Hepatocyte (in vitro differentiated cells): ENCODE measurements around the gene LMAN2. TPM values are rescaled to one million over a fixed set of nuclear protein-coding genes. Genes with fewer than 3 reads are reported as not detected.
A peak's percentile ranks its signal among the peaks of the same experiment; 100 is the strongest.

Experiments
- DNase-seq: peaks from one replicate; pipeline ENCODE4 v3.0.0-alpha.2; 2016; ENCODE audit warnings: low spot score
- H2AFZ ChIP-seq: fragments of 200-600 bp; sonication (generic); 2 replicates; pipeline ENCODE4 v1.6.0; 2016; ENCODE audit warnings: antibody characterized with exemption, mild to moderate bottlenecking
- H3K27ac ChIP-seq: fragments of 200-600 bp; sonication (generic); 2 replicates; pipeline ENCODE4 v1.5.1; 2016; ENCODE audit warnings: mild to moderate bottlenecking
- H3K27me3 ChIP-seq: fragments of 200-600 bp; sonication (generic); 2 replicates; pipeline ENCODE4 v1.6.1; 2016
- H3K36me3 ChIP-seq: fragments of 200-600 bp; sonication (generic); replicated peaks from 2 replicates; pipeline ENCODE4 v1.5.1; 2016; ENCODE audit warnings: low read depth; ENCODE audit not compliant: insufficient read depth
- H3K4me1 ChIP-seq: fragments of 200-600 bp; sonication (generic); 2 replicates; pipeline ENCODE4 v1.5.1; 2016; ENCODE audit warnings: mild to moderate bottlenecking, moderate library complexity; ENCODE audit not compliant: insufficient read depth
- H3K4me2 ChIP-seq: fragments of 200-600 bp; sonication (generic); 2 replicates; pipeline ENCODE4 v1.6.0; 2016
- H3K4me3 ChIP-seq: fragments of 200-600 bp; sonication (generic); 2 replicates; pipeline ENCODE4 v1.5.1; 2016; ENCODE audit warnings: mild to moderate bottlenecking
- H3K79me2 ChIP-seq: fragments of 200-600 bp; sonication (generic); 2 replicates; pipeline ENCODE4 v1.6.0; 2017; ENCODE audit warnings: mild to moderate bottlenecking
- H3K9me2 ChIP-seq: fragments of 200-600 bp; sonication (generic); replicated peaks from 2 replicates; pipeline ENCODE4 v1.6.0; 2017; ENCODE audit warnings: mild to moderate bottlenecking; ENCODE audit not compliant: insufficient read depth
- H3K9me3 ChIP-seq: fragments of 200-600 bp; sonication (generic); 2 replicates; pipeline ENCODE4 v1.5.1; 2016; ENCODE audit warnings: low read depth, mild to moderate bottlenecking
- H4K20me1 ChIP-seq: fragments of 200-600 bp; sonication (generic); 2 replicates; pipeline ENCODE4 v1.6.0; 2016; ENCODE audit warnings: mild to moderate bottlenecking; ENCODE audit not compliant: insufficient read depth, poor library complexity, severe bottlenecking
- CTCF ChIP-seq: fragments of 200-600 bp; sonication (generic); IDR thresholded peaks from 2 replicates; pipeline ENCODE4 v1.5.1; 2016; ENCODE audit warnings: antibody characterized with exemption, mild to moderate bottlenecking; ENCODE audit not compliant: poor library complexity
- EZH2 ChIP-seq: fragments of 200-600 bp; sonication (generic); IDR thresholded peaks from 2 replicates; pipeline ENCODE4 v1.6.1; 2016; ENCODE audit warnings: antibody characterized with exemption, mild to moderate bottlenecking, borderline replicate concordance
- EZH2phosphoT487 ChIP-seq: fragments of 200-600 bp; sonication (generic); IDR thresholded peaks from one replicate; pipeline ENCODE4 v1.6.1; 2018; ENCODE audit warnings: antibody characterized with exemption, mild to moderate bottlenecking, low read depth, moderate library complexity; ENCODE audit not compliant: unreplicated experiment, severe bottlenecking
- WGBS: methylation state at CpG from one replicate; pipeline ENCODE4 v1.1.6; 2016; ENCODE audit warnings: low lambda C conversion rate; ENCODE audit errors: missing lambda C conversion rate; 5-methylcytosine and 5-hydroxymethylcytosine counted together
- polyA plus RNA-seq: library from polyadenylated mRNA; unstranded; fragments of >200 nt; fragmentation: Nextera tagmentation; extraction: Ambion mirVana; gene quantifications from 2 replicates; pipeline ENCODE4 v1.2.1, GENCODE V29; 2016
- total RNA-seq: library from RNA; depleted of rRNA; stranded (reverse); fragments of >200 nt; gene quantifications from 2 replicates; pipeline ENCODE4 v1.2.3, GENCODE V29; 2014

The LMAN2 gene
- total and polyA plus RNA-seq, 2 experiments from 2014 or later, result 357 to 391 TPM

GRCh38 chr5:177304392-177305119 lies 46.9 kb downstream of the LMAN2 start:
- H3K79me2 ChIP-seq, result peaks cover 53% of the 10 kb centered on the region
- no peaks in the 10 kb centered on the region for H3K27me3 ChIP-seq
- TF ChIP-seq EZH2 (no peak), EZH2phosphoT487 (no peak), CTCF (no peak)
- no peaks in the 10 kb centered on the region for H3K9me3 ChIP-seq
- peaks cover 37% of the 10 kb centered on the region for H3K4me1 ChIP-seq
- 42% methylated on average over 18 of the region's 19 CpGs for WGBS
- H3K9me2 ChIP-seq, result no peaks in the 10 kb centered on the region
- H2AFZ ChIP-seq, result peak overlapping the region; percentile 83
- H3K36me3 ChIP-seq, result no peaks in the 10 kb centered on the region
- peak; percentile 75 for DNase-seq
- peaks cover 17% of the 10 kb centered on the region for H4K20me1 ChIP-seq
- H3K27ac ChIP-seq, result peak overlapping the region; percentile 97
- H3K4me3 ChIP-seq, result peak overlapping the region; percentile 66
- H3K4me2 ChIP-seq, result peak overlapping the region; percentile 95

- no peaks in the 10 kb centered on the region for H3K9me2 ChIP-seq
- DNase-seq, result no peak
- H3K4me1 ChIP-seq, result peaks cover 37% of the 10 kb centered on the region
- 1% methylated on average over 25 of the region's 25 CpGs for WGBS
- peak overlapping the region; percentile 97 for H3K27ac ChIP-seq
- H3K27me3 ChIP-seq, result no peaks in the 10 kb centered on the region
- peaks cover 47% of the 10 kb centered on the region for H3K79me2 ChIP-seq
- peak overlapping the region; percentile 83 for H2AFZ ChIP-seq
- H3K4me3 ChIP-seq, result peak overlapping the region; percentile 66
- H3K4me2 ChIP-seq, result peak overlapping the region; percentile 95
- H4K20me1 ChIP-seq, result peaks cover 17% of the 10 kb centered on the region
- H3K36me3 ChIP-seq, result no peaks in the 10 kb centered on the region
- TF ChIP-seq EZH2 (no peak), CTCF (no peak), EZH2phosphoT487 (no peak)
- H3K9me3 ChIP-seq, result no peaks in the 10 kb centered on the region
Observed at GRCh38 chr5:177303925-177304391, 47.5 kb downstream of the LMAN2 start.

- Histone ChIP-seq H3K36me3 (no peaks in the 10 kb centered on the region), H3K4me3 (peak within 1 kb of the TSS; percentile 66), H3K9me3 (no peaks in the 10 kb centered on the region), H3K9me2 (no peaks in the 10 kb centered on the region), H3K4me1 (peaks cover 37% of the 10 kb centered on the region), H3K4me2 (peak within 1 kb of the TSS; percentile 95), H3K27me3 (no peaks in the 10 kb centered on the region), H3K79me2 (peaks cover 47% of the 10 kb centered on the region), H3K27ac (peak within 1 kb of the TSS; percentile 97), H2AFZ (peak within 1 kb of the TSS; percentile 98), H4K20me1 (peaks cover 17% of the 10 kb centered on the region)
- 1% methylated on average over 57 of the region's 100 CpGs for WGBS
- peak; percentile 96 for DNase-seq
- TF ChIP-seq CTCF, result peak; percentile 43
- no peak for TF ChIP-seq EZH2phosphoT487
Observed at GRCh38 chr5:177303121-177303924, 48.1 kb downstream of the LMAN2 start, which contains the start of the genes PRELID1 and RAB24. Gene PRELID1 (plus strand): TSS chr5:177303799. CDS start chr5:177303986, 187 bp downstream. Gene RAB24 (minus strand): TSS chr5:177303719. CDS start chr5:177303288, 431 bp downstream.
